GM20431 (cell line): ENCODE results near the gene NMNAT2.
"Not testable (repeated sequence)": the region's sequence is repeated elsewhere in the genome, so short reads cannot be mapped to it uniquely, and the experiment has no call there.

Experiments
- in situ Hi-C: fragments of 300-500 bp; cut with MseI, MboI; formaldehyde crosslinking; loops from one replicate; pipeline ENCODE4 v1.15.0; 2020; ENCODE audit warnings: low sequenced_read_pairs; ENCODE audit not compliant: unreplicated experiment

NMNAT2 gene

DNA sequence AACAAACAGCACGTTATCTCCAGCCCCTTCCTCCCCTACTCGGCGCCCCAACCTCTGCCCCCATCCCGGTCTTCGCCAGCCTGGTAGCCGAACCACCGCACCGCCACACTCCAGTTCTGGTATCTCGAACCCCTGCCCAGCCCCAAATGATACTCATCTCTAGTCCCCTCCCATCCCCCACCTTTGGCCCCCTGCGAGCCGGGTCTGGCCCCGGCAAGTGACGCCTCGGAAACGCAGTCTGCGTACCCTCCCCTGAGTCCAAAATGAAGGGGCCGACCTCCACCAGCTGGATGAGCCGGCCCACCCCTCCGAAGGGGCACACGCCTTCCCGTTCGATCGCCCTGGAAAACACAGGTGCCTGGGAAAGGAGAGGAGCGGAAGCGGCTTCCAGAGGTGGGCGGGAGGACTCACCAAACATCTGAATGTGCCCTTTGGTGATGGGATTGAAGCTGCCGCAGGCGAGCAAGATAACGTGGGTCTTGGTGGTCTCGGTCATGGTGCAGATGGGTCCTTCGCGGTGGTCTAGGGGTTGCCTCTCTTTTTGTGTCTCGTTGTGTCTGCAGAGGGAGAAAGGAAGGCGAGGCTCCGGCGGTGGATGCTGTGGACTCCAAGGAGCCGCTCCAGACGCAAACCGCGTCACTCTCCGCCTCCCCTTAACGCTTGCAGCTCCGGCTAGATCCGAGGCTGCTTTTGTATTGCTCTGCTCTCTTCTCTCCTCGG, at the start of gene NMNAT2:
TSS of gene NMNAT2 (minus strand) at position 609 of the 720 bp plus-strand sequence. CDS start at position 496, 113 bp downstream.
- in situ Hi-C loops, result no loop called here

DNA sequence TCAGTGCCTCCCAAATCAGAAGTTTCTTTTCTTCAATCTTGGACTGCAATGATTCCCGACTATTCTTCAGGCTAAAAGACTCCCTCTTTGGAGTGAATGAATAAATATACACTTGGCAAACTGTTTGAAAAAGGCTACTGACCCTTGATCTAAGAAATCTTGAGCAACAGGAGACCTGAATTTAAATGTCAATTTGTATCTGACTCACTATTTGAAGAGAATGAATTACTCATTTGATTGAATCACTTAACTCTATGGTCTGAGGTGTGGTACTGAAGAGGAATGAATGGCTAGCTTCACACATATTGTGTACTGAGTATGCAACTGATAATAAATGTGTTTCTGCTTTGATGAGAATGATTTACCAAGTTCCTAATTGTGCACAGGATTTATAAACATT, 49.5 kb upstream of the NMNAT2 start:
- in situ Hi-C loops, result no loop called here

DNA sequence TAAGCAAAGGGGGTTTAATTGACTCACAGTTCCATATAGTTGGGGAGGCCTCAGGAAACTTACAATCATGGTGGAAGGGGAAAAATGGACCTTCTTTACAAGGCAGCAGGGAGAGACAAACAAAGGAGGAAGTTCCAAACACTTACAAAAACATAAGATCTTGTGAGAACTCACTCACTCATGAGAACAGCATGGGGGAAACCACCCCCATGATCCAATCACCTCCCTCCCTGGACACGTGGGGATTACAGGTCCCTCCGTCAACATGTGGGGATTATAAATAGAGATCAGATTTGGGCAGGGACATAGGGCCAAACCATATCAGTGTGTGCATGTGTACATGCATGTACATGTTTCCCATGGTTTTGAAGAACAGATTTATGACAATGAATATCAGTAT, 48.6 kb upstream of the NMNAT2 start:
- in situ Hi-C loops, result no loop called here

DNA sequence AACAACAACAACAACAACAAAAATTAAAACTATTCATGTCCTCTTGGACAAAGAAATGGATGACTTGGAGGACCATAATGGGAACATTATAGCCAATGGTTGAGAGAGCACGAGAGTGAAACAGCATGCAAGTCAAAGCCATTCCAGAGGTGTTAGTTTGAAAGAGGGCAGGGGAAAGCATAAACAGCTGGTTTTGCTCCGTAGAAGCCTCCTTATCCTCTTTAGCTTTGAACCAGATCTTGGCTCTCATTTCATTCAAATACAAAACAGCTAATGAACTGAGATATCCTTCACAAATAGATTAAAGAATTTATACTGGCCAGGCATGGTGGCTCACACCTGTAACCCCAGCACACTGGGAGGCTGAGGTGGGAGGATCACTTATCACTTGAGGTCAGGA, 45.4 kb upstream of the NMNAT2 start:
- in situ Hi-C loops, result no loop called here

DNA sequence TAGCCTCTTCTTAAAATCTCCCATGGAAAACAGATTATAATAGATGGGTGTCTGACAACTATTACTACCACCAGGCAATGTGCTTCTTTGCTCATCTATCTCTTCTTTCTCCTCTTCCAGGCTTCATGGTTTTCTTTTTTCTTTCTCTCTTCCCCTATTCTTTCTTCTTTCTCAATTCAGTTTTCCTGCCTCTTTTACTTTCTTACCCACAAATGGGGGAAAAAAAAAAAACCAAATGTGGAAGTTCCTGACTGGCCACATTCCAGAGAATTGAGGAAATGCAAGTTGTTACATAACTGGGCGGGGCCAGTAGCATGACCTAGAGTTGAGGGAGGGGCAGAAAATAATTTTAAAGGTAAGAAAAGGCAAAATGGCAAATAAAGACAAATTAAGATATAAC, 43.2 kb upstream of the NMNAT2 start:
- in situ Hi-C loops, result no loop called here

DNA sequence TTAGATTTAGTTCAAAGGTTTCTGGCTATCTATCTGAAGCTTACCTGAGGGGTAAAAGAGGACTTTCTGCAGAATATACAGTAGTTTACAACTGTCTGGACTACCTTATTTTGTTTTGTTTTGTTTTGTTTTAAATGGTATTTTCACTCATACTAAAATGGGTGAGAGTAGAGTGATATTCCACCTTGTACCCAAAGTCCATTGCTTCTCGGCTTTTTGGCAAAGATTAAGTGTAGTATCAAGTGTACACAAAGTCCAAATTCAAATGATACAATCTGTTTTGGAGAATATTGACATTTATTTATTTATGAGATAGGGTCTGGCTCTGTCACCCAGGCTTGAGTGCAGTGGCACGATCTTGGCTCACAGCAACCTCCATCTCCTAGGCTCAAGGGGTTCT, 42.4 kb upstream of the NMNAT2 start:
- in situ Hi-C loops, result no loop called here

DNA sequence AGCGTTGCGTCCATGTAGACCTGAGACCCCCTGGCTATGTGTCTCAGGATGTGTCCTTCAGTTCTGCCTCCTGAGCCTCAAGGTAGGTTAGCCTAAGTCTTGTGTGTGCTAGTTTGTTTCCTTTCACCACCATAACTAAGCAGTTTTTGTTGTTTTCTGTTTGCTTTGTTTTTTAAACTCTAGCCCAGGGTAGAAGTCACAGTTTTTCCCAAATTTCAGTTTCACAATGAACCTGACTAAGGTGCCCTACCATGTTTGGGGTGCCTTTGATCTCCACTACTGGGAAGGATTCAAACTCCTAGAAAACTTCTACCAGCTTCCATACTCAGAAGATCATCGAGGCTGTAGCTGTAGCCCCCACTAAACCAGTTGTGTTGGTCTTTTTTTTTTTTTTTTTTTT, 39.3 kb upstream of the NMNAT2 start:
- in situ Hi-C loops, result no loop called here

DNA sequence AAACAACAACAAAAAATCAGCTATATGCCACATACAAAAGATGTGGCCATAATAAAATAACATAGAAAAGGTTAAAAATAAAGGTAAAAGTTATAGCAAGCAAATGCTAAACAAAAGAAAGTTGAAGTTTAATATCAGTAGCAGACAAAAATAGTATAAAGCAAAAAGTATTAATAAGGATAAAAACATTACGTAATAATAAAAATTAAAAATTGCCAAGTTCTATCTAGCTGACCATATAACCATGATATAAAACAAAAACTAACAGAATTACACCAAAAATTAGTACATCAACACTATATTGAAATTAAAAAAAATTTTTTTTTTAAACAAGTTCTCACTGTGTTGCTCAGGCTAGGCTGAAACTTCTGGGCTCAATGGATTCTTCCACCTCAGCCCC, 38.6 kb upstream of the NMNAT2 start:
- in situ Hi-C loops, result no loop called here

DNA sequence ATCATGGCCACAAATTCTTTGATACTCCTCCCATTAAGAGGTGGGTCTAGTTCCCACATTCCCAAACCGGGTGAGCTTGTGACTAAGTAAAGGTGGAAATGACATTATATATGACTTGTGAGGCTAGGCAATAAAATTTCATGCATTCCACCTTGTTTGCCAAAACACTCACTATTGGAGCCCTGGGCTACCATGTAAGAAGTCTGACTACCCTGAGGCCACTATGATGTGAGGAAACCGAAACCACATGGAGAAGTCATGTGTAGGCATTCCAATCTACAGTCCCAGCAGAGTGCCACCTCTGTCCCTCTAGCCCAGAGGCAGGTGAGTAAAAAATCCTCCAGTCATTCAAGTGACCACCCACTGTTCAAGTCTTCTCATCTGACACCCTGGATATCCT, 36.2 kb upstream of the NMNAT2 start:
- in situ Hi-C loops, result no loop called here

DNA sequence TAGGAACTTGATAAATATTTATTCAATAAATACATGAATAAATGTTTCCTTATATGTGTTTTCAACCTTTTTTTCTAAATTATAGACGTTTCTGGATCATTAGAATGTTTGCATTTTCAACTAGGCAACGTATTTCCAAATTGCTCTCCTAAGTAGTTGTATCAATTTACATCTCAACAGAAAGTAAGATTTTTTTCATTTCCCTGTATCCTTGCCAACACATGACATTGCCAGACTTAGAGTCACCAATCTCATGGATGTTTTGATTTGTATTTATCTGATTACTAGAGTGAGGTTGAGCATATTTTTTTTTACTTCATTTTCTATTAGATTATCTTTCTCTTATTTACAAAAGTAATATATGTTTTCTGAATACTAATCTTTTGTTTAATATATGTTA, 31.9 kb upstream of the NMNAT2 start:
- in situ Hi-C loops, result no loop called here

DNA sequence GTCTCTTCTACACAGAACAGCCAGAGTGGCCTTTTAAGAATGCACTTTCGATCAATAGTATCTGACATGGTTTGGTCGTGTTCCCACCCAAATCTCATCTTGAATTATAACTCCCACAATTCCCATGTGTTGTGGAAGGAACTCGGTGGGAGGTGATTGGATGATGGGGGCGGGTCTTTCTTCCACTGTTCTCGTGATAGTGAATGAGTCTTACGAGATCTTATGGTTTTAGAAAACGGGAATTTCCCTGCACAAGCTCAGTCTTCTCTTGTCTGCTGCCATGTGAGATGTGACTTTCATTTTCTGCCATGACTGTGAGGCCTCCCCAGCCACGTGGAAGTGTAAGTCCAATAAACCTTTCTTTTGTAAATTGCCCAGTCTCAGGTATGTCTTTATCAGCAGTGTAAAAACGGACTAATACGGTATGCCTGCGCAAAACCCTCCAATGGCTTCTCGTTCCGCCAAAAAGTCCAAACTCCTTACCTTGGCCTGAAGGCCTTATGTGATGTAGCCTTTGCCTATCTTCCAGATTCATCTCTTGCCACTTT, 31.1 kb upstream of the NMNAT2 start:
- in situ Hi-C loops, result no loop called here

DNA sequence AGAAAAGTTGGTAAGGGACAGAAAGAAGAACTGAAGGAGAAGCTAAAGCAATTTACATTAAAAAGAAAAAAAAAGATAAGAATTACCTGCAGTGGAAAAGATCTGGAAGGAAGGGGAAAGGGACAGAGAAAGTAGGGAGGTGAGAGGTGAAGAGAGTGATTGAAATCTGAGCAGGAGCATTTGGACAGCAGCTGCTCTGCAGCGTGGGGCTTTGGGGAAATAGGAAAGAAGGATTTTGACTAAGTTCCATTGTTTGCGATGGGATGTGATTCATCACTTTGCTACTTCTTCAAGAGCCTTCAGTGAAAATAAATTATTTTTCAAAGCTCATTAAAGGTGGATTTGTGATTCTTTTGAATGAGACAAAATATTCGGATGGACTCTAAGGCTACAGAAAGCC, 26.1 kb upstream of the NMNAT2 start:
- in situ Hi-C loops, result no loop called here

DNA sequence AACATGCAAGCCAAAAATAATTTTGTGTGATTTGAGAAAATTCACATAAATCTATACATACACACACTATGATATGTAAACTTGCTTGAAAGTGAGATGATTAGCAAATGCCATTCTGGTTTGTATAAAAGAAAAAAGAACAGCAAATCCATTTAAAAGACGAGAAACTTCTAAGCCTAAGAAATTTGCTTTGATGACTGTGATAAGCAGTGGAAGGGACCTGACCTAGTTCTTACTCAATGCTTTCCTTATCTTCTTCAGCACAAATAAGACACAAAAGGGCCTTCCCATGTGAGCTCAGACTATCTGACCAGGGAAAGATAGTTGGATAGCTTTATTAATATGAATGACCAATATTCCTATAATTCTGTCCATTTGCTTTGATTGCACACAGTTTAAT, 25.3 kb upstream of the NMNAT2 start:
- in situ Hi-C loops, result no loop called here

DNA sequence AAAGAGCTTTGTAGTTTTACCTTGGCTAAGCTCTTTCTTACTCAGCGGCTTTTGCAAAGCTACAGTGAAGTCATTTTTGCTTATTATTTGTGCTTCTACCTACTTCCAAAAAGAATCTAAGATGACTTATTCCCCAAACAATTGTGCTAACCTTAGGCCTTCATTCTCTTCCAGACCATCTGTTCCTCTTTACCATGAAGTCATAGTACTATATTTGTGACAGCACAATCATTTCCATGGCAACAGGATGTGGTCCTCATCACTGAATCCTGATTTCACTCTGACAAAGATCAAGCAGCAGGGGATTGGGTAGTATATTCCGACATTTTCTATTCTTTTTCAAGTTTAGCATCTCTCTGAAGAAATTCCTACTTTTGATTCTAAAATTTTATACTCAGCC, 24.8 kb upstream of the NMNAT2 start:
- in situ Hi-C loops, result no loop called here

DNA sequence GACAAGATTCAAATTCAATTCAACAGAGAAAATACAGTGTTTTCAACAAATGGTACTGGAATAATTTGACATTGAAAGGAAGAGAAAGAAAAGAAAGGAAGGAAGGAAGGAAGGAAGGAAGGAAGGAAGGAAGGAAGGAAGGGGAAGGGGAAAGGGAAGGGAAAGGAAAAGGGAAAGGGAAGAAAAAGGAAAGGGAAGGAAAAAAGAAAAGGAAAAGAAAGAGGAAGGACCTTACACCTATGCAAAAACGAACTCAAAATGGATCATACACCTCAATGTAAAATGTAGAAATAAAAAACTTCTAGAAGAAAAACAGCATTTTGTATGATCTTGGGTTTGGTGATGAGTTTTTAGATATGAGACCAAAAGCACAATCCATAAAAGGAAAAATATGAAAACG, 19.9 kb upstream of the NMNAT2 start:
- in situ Hi-C loops, result no loop called here

DNA sequence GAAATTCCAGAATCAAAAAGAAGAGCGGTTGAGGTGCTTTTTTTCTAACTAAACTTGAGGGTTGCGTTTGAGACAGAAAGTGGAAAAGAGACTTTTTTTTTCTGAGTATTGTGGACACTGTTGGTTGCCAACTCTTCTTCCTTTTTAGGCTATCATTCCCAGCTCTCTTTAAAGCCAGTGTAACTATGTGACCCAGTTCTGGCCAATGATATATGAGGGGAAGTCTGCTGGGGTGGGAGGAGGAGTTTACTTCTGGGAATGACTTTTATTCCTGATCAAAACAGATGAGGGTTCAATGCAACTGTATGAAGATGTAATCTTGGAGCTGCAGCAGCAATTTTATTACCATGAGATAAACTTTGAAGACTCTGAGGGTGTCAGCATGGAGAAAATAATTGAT, 17.3 kb upstream of the NMNAT2 start:
- in situ Hi-C loops, result no loop called here

DNA sequence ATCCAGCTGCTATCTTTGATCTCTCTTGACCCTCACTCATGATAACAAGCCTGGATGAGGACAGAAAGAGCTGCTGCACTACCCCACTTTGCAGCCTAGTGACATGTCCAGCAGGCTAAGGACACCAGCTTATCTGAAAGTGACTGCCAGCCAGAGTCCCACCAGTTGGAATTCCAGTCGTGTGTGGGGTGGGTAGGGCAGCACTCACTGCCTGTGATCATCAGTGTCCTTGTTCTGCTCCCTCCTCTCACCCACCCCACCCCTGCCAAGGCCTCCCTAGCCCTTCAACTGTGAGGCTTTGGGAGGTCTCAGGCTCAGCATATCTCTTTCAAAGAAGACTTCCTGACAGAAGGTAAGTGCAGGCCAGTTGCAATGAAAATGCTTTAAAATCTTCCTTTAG, 15.5 kb upstream of the NMNAT2 start:
- in situ Hi-C loops, result no loop called here

DNA sequence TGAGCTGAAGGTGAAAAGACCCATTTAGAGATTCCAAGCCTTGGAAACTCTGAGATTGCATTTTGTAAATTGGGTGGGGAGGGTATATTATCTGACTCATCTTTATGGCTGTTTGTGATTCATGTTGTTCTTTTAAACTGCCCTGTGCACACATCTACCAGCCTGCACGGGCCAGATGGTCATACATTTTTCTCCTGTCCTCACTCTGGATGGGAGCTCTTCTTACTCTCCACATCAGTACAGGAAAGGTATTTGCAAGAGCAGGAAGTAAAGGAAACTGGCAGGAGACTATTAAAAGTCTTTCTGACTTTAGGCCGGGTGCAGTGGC, 14.3 kb upstream of the NMNAT2 start:
- in situ Hi-C loops, result no loop called here

DNA sequence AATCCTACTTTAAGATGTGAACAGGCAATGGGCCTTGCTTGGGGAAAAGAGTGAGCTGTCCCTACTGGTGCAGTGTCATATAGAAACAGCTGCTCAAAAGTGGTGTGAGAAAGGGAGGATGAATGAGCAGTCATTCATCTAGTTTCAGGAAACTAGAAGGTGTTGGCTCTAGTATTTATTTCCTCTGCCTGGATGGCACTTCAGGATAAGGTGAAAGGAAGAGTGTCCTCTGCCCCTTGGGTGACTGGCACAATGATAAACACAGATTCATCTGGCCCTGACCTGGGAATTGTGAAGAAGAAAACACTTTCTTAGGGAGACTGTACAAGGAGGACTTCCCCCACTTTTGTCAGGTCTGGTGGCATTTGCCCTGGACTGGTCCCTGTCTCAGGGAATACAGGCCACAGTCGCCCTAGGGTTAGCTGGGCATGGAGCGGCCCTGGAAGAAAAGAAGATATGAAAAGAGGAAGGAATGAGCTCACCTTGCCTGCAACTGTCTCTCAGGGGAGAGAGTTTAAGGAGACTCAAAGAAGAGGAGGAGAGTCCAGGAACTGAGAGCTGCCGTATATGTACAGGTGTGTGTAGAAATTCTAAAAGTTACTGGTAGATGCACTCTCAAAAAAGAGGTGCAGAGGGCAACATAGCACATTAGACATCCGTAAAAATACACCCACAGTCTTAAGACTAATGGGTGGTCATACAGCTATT, 13.8 kb upstream of the NMNAT2 start:
- in situ Hi-C loops, result no loop called here

DNA sequence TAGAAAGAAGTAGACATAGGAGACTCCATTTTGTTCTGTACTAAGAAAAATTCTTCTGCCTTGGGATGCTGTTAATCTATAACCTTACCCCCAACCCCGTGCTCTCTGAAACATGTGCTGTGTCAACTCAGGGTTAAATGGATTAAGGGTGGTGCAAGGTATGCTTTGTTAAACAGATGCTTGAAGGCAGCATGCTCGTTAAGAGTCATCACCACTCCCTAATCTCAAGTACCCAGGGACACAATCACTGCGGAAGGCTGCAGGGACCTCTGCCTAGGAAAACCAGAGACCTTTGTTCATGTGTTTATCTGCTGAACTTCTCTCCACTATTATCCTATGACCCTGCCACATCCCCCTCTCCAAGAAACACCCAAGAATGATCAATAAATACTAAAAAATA, 9.4 kb upstream of the NMNAT2 start:
- in situ Hi-C loops, result not testable (repeated sequence)

DNA sequence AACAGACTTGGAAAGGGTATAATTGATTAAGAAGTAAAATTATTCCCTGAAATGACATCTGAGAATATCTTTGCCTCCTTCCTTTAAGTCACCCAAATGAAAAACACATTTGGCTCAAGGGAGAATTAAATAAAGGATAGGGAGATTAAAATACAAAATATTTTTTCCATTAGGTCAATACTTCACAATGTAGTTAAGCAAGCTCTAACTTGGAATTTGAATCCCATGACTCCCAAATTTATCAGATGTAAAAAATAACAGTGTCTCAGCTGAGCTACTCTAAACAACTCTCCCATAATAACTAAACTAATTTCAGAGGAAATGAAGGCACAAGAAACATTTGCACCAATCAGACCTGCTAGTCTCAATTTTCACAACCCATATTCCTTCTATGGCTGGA, 6.5 kb upstream of the NMNAT2 start:
- in situ Hi-C loops, result no loop called here

DNA sequence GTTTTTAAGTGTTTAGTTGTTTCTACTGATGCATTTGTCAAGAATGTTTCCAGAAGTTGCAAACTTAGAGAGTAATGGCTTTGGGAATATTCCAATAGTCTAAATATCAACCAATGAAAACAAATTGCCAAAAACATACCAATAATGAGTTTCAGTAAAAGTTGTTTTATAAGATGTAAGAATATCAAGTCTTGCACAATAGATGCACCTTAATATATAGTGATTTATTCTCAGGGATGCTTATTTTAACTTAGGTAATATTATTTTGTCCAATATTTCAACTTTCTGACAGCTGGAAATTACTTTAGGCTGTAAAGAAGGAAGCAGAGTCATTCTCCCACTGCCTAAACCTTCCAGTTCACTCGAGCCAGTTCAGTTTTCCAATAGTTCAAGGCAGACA, 5.4 kb upstream of the NMNAT2 start:
- in situ Hi-C loops, result no loop called here
